Neuron (in vitro differentiated cells): ENCODE data around the gene IL17RB.

ENCODE experiments used
- H2AFZ ChIP-seq: one replicate; pipeline ENCODE4 v1.6.1; 2013; ENCODE audit warnings: low read depth, mild to moderate bottlenecking, inconsistent platforms, low read length, moderate library complexity
- H3K27me3 ChIP-seq: one replicate; pipeline ENCODE4 v1.6.1; 2013; ENCODE audit warnings: low read length; ENCODE audit not compliant: insufficient read depth
- H3K36me3 ChIP-seq: one replicate; pipeline ENCODE4 v1.6.1; 2013; ENCODE audit warnings: low read length; ENCODE audit not compliant: insufficient read depth
- H3K4me1 ChIP-seq: one replicate; pipeline ENCODE4 v1.6.1; 2013; ENCODE audit warnings: low read length; ENCODE audit not compliant: insufficient read depth
- H3K4me3 ChIP-seq: 2 replicates; pipeline ENCODE4 v1.5.1; 2013; ENCODE audit warnings: mild to moderate bottlenecking, low read length, moderate library complexity
- H3K9me3 ChIP-seq: one replicate; pipeline ENCODE4 v1.6.1; 2013; ENCODE audit warnings: low read length

IL17RB gene

DNA sequence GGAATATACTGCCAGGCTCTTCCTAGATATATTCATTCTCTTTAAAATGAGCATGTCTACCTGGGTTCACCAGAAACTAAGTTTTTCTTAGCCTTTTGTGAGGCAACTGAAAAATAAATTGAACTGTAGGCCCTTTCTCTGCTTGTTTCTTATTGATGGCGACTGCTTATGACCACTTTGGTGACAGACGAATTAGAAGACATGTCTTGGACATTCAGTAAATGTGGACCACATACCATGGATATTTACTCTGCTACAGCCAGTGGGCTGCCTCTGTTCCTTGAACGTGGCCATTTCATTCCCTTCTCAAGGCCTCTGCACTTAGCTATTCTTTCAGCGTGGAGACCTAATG, 45.9 kb downstream of the IL17RB start:
- Histone ChIP-seq H3K4me3 (peak overlapping the region; percentile 89), H3K27me3 (peaks cover 4% of the 10 kb centered on the region), H3K4me1 (peaks cover 23% of the 10 kb centered on the region), H3K9me3 (no peaks in the 10 kb centered on the region), H3K36me3 (peaks cover 8% of the 10 kb centered on the region), H2AFZ (peak overlapping the region; percentile 81)

DNA sequence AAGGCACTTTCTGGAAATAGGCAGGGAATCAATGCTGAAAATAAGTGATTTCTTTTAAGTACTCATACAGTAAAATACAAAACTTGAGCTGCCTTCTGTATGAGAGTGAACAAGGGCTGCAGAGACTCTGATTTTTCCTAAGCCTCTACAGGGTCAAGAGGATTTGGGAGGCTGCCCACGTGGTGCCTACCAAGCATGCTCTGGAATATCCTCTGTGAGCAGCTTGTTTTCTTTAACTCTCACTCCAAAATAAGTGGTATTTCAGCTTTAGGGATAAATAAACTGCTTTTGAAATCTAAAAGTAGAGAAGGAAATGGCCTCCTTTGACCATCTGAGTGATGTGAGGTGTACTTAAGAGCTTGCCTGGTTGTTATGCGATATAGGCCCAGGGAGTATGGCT, 53.4 kb downstream of the IL17RB start:
- Histone ChIP-seq H3K36me3 (no peaks in the 10 kb centered on the region), H3K4me1 (no peaks in the 10 kb centered on the region), H3K4me3 (no peak overlapping the region), H3K9me3 (no peaks in the 10 kb centered on the region), H2AFZ (no peak overlapping the region), H3K27me3 (peaks cover 13% of the 10 kb centered on the region)

DNA sequence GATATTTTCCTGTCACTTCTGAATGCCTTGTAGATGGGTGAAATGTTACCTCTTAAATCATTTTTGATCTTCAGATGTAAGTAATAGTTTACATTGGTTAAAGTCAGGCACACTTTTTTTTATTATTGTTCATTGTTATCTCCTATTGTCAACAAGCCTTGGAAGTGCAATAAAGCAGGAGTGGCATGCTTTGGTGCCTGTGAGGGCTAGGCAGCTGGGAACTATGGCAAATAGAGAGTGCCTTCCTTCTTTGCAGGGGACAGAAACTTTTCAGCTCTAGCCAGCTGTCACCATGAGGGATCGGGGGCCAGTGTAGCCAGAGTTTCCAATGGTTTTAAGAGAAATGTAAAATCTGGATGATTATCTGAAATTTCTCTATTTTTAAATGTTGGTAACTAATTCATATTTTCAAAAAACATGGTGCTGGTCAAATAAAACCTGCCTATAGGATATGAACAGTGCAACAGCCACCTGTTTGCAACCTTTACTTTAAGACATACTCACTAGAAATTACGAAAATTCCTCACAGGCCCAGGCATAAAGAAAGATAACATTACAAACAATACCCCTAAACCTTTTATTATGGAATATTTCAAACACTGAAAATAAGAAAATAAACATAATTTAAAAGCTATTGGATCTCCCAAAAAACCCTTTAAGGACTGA, 54.4 kb downstream of the IL17RB start:
- H3K4me1 ChIP-seq, result no peaks in the 10 kb centered on the region
- H3K4me3 ChIP-seq, result no peak overlapping the region
- peaks cover 13% of the 10 kb centered on the region for H3K27me3 ChIP-seq
- no peaks in the 10 kb centered on the region for H3K36me3 ChIP-seq
- H2AFZ ChIP-seq, result no peak overlapping the region
- H3K9me3 ChIP-seq, result no peaks in the 10 kb centered on the region

DNA sequence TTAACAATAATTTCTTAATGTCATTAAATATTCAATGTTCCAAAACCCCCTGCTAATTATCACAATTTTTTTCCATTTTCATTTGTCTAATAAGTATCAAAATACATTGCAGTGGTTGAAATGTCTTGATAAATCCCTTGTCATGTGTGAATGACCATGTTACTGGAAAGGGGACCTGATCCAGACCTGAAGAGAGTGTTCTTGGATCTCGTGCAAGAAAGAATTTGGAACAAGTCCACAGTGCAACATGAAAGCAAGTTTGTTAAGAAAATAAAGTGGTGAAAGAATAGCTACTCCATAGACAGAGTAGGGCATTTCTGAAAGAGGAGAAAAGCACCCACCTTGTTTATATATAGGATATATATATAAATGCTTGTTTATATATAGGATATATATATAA, 55.7 kb downstream of the IL17RB start:
- H3K27me3 ChIP-seq, result peaks cover 11% of the 10 kb centered on the region
- H3K4me3 ChIP-seq, result no peak overlapping the region
- H2AFZ ChIP-seq, result no peak overlapping the region
- H3K9me3 ChIP-seq, result no peaks in the 10 kb centered on the region
- H3K36me3 ChIP-seq, result no peaks in the 10 kb centered on the region
- no peaks in the 10 kb centered on the region for H3K4me1 ChIP-seq

DNA sequence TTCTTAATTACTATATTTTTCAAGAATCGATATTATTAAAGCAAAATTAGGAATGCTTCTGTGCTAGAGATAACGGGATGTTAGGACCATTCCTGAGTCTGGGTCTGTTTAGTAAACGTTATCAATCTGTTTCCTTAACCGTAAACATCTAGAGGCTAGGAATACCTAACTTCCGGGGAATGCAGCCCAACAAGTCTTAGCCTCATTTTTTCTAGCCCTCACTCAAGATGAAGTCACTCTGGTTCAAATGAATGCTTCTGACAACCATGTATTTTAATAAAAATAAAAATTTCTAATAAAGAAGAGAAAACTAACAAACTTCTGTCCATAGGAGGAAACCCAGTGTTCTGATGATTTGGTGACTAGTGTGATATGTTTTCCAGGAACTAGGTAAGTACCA, 56.3 kb downstream of the IL17RB start:
- H3K36me3 ChIP-seq, result no peaks in the 10 kb centered on the region
- no peak overlapping the region for H3K4me3 ChIP-seq
- no peaks in the 10 kb centered on the region for H3K9me3 ChIP-seq
- H3K4me1 ChIP-seq, result no peaks in the 10 kb centered on the region
- H3K27me3 ChIP-seq, result peaks cover 5% of the 10 kb centered on the region
- H2AFZ ChIP-seq, result no peak overlapping the region

DNA sequence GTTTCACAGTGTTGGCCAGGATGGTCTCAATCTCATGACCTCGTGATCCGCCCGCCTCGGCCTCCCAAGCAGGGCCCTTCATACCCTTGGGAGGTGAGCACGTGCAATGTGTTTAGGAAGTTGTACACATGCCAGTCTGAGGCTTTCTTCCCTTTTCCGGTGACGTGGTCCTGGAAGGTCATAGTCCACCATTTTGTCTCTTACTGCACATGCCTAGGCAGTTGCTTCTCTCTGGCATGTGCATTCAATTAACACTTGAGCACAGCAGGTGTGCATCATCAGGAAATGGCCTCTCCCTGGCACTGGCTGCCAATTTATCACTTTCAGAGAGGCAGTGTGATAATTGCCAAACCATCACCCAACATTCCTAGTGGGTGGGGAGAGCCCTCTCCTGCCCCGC, 67.0 kb downstream of the IL17RB start:
- Histone ChIP-seq H2AFZ (no peak overlapping the region), H3K9me3 (no peaks in the 10 kb centered on the region), H3K36me3 (no peaks in the 10 kb centered on the region), H3K4me1 (no peaks in the 10 kb centered on the region), H3K27me3 (peaks cover 4% of the 10 kb centered on the region), H3K4me3 (no peak overlapping the region)
